GM12878 (cell line): ENCODE results near the gene GPR137B. TPM values are rescaled to one million over a fixed set of nuclear protein-coding genes. Genes with fewer than 3 reads are reported as not detected.

Source experiments
- ATAC-seq: fragments of 200-7000 bp; cut with Tn5 transposase; 3 replicates; pipeline ENCODE4 v1.9.1; 2020; ENCODE audit warnings: mild to moderate bottlenecking, moderate library complexity
- BruUV-seq: library from RNA; stranded (reverse); fragments of 400-500 nt; replicated peaks from 2 replicates; lab custom pipeline; 2021; lab: Mats Ljungman, UMichigan
- CTCF ChIA-PET: fragments of 300-600 bp; sonication (Branson Sonifier 250); formaldehyde crosslinking; extraction: SDS; loops from one replicate; lab custom pipeline; 2021; ENCODE audit warnings: inconsistent platforms; lab: Yijun Ruan, JAX
- POLR2A ChIA-PET: fragments of 350-600 bp; formaldehyde crosslinking; extraction: SDS; loops from one replicate; lab custom pipeline; 2021; ENCODE audit warnings: inconsistent platforms; lab: Charles Lee
- RAD21 ChIA-PET: fragments of 300-600 bp; sonication (Branson Sonifier 250); formaldehyde crosslinking; loops from one replicate; lab custom pipeline; 2023; ENCODE audit warnings: antibody characterized with exemption; ENCODE audit not compliant: unreplicated experiment; lab: Charles Lee
- SMC1A ChIA-PET: fragments of 300-600 bp; sonication (Branson Sonifier 250); formaldehyde crosslinking; loops from one replicate; lab custom pipeline; 2023; ENCODE audit not compliant: unreplicated experiment, uncharacterized antibody; lab: Charles Lee
- DNase-seq: peaks from one replicate; pipeline ENCODE4 v3.0.0-alpha.2; 2011; ENCODE audit warnings: low read depth, low spot score
- FAIRE-seq: peaks from 3 replicates; lab custom pipeline; 2011; peaks lifted over from hg19 to GRCh38; lab: Jason Lieb, UNC
- H2AFZ ChIP-seq: 2 replicates; pipeline ENCODE4 v1.6.0; 2011; ENCODE audit warnings: low read depth, low read length, control low read depth; ENCODE audit not compliant: control insufficient read depth
- H3K27ac ChIP-seq: 2 replicates; pipeline ENCODE4 v1.5.1; 2011; ENCODE audit warnings: control low read depth; ENCODE audit not compliant: control insufficient read depth, insufficient read depth
- H3K27me3 ChIP-seq, 2 experiments: replicated peaks in 1 of 2; 2 replicates each; pipeline versions ENCODE4 v1.6.0 to v1.6.1; 2011; ENCODE audit warnings: low read length in 1 of 2; ENCODE audit not compliant: control insufficient read depth in 2 of 2, insufficient read depth in 2 of 2
- H3K36me3 ChIP-seq, 2 experiments: 2 replicates each; pipeline ENCODE4 v1.5.1; 2011; ENCODE audit warnings: low read length in 1 of 2; ENCODE audit not compliant: control insufficient read depth in 2 of 2, insufficient read depth in 2 of 2
- H3K4me1 ChIP-seq: 2 replicates; pipeline ENCODE4 v1.6.1; 2011; ENCODE audit warnings: mild to moderate bottlenecking, low read length, moderate library complexity, mixed read lengths; ENCODE audit not compliant: control insufficient read depth, insufficient read depth
- H3K4me2 ChIP-seq: 2 replicates; pipeline ENCODE4 v1.6.0; 2011; ENCODE audit warnings: control low read depth; ENCODE audit not compliant: control insufficient read depth, insufficient read depth
- H3K4me3 ChIP-seq: fragments of 200-600 bp; sonication (generic); 2 replicates; pipeline ENCODE4 v1.5.1; 2016
- H3K79me2 ChIP-seq: 2 replicates; pipeline ENCODE4 v1.6.0; 2011; ENCODE audit warnings: low read length; ENCODE audit not compliant: control insufficient read depth, insufficient read depth
- H3K9ac ChIP-seq: 2 replicates; pipeline ENCODE4 v1.8.0; 2011; ENCODE audit warnings: low read length, control low read depth, mixed read lengths; ENCODE audit not compliant: control insufficient read depth, insufficient read depth
- H3K9me3 ChIP-seq: replicated peaks from 3 replicates; pipeline ENCODE4 v1.5.1; 2011; ENCODE audit warnings: mild to moderate bottlenecking, low read length; ENCODE audit not compliant: control insufficient read depth, insufficient read depth
- H4K20me1 ChIP-seq: 2 replicates; pipeline ENCODE4 v1.6.0; 2011; ENCODE audit not compliant: control insufficient read depth, insufficient read depth
- CEBPB ChIP-seq, 2 experiments: fragments of 150-350 bp in 1 of 2; IDR thresholded peaks; 2 replicates each; pipeline ENCODE4 v1.6.1; 2012 to 2014; ENCODE audit warnings: low read depth in 2 of 2, low read length in 2 of 2, borderline replicate concordance in 1 of 2, inconsistent platforms in 1 of 2
- CREM ChIP-seq: IDR thresholded peaks from 2 replicates; pipeline ENCODE4 v1.6.1; 2014; ENCODE audit warnings: antibody characterized with exemption, low read depth
- HDAC2 ChIP-seq: fragments of 200-600 bp; sonication (generic); IDR thresholded peaks from 2 replicates; pipeline ENCODE4 v1.6.1; 2017
- KDM1A ChIP-seq: fragments of 200-600 bp; sonication (generic); IDR thresholded peaks from 2 replicates; pipeline ENCODE4 v1.6.1; 2016; ENCODE audit warnings: borderline replicate concordance
- KLF5 ChIP-seq: fragments of 450-650 bp; IDR thresholded peaks from 2 replicates; pipeline ENCODE4 v1.6.1; 2014; ENCODE audit warnings: mild to moderate bottlenecking; ENCODE audit not compliant: partially characterized antibody
- MLLT1 ChIP-seq: fragments of 450-650 bp; IDR thresholded peaks from 2 replicates; pipeline ENCODE4 v1.6.1; 2016; ENCODE audit warnings: mild to moderate bottlenecking
- NR2C2 ChIP-seq: IDR thresholded peaks from 2 replicates; pipeline ENCODE4 v1.6.1; 2011; ENCODE audit warnings: borderline replicate concordance, low read depth; ENCODE audit not compliant: control insufficient read depth, insufficient read length
- NR2F1 ChIP-seq: fragments of 450-650 bp; conservative IDR thresholded peaks from 2 replicates; pipeline ENCODE4 v1.6.1; 2017; ENCODE audit warnings: mild to moderate bottlenecking
- PBX3 ChIP-seq: IDR thresholded peaks from 2 replicates; pipeline ENCODE4 v1.6.1; 2011; ENCODE audit warnings: mild to moderate bottlenecking, low read depth, low read length, moderate library complexity; ENCODE audit not compliant: insufficient replicate concordance
- POU2F2 ChIP-seq: IDR thresholded peaks from 3 replicates; pipeline ENCODE4 v1.6.1; 2011; ENCODE audit warnings: low read depth, mild to moderate bottlenecking, low read length, borderline replicate concordance
- RUNX3 ChIP-seq: IDR thresholded peaks from 2 replicates; pipeline ENCODE4 v1.6.1; 2012; ENCODE audit warnings: low read length, inconsistent platforms
- SIN3A ChIP-seq: IDR thresholded peaks from 2 replicates; pipeline ENCODE4 v1.6.1; 2012; ENCODE audit warnings: low read depth, low read length, improper control_type of control experiment
- SMARCA5 ChIP-seq: fragments of 450-650 bp; IDR thresholded peaks from 2 replicates; pipeline ENCODE4 v1.6.1; 2017; ENCODE audit warnings: mild to moderate bottlenecking
- SP1 ChIP-seq: IDR thresholded peaks from one replicate; pipeline ENCODE4 v1.6.1; 2011; ENCODE audit warnings: low read depth, low read length
- SRF ChIP-seq, 2 experiments: IDR thresholded peaks; 2 replicates each; pipeline ENCODE4 v1.6.1; 2011; ENCODE audit warnings: low read depth in 2 of 2, low read length in 2 of 2, mild to moderate bottlenecking in 1 of 2, moderate library complexity in 1 of 2
- STAT3 ChIP-seq: IDR thresholded peaks from 2 replicates; pipeline ENCODE4 v1.6.1; 2011; ENCODE audit warnings: low read depth, low read length, improper control_type of control experiment
- WGBS: methylation state at CpG from one replicate; pipeline ENCODE4 v1.1.6; 2016; ENCODE audit warnings: low lambda C conversion rate; ENCODE audit not compliant: insufficient replicate concordance, insufficient coverage; ENCODE audit errors: missing lambda C conversion rate; 5-methylcytosine and 5-hydroxymethylcytosine counted together
- in situ Hi-C: fragments of 300-500 bp; cut with MboI; formaldehyde crosslinking; loops from 9 replicates; pipeline ENCODE4 v1.14.3; 2018; ENCODE audit warnings: mixed read lengths
- intact Hi-C: fragments of 100-400 bp; cut with micrococcal nuclease; formaldehyde crosslinking; loops from one replicate; pipeline ENCODE4 v1.14.2; 2022; ENCODE audit not compliant: unreplicated experiment
- polyA plus RNA-seq, 11 experiments: library from polyadenylated mRNA; depleted of rRNA in 4 of 11; unstranded in 6 of 11; stranded (reverse) in 5 of 11; fragments of >200 nt; fragmentation: Nextera tagmentation in 4 of 11; fragmentation: Illumina TruSeq in 1 of 11; extraction: Ambion mirVana in 4 of 11; extraction: Trizol in 1 of 11; gene quantifications; 1 replicate in 1 of 11; 2 replicates in 10 of 11; pipeline versions ENCODE4 v1.2.1 to v1.2.3, GENCODE V29; 2011 to 2016; ENCODE audit warnings: inconsistent platforms in 2 of 11, missing spikeins in 2 of 11, low read depth in 1 of 11
- total RNA-seq, 4 experiments: library from RNA; depleted of rRNA in 3 of 4; stranded (reverse); fragments of >200 nt in 3 of 4; fragmentation: Illumina TruSeq in 1 of 4; extraction: Trizol in 1 of 4; gene quantifications; 2 replicates each; pipeline versions ENCODE4 v1.2.1 to v1.2.3, GENCODE V29; 2013 to 2021
- TF ChIP-seq, protein P1 (sequence below): IDR thresholded peaks from 2 replicates; pipeline ENCODE4 v1.6.1; 2011; ENCODE audit warnings: low read depth, low read length, improper control_type of control experiment, borderline replicate concordance
- TF ChIP-seq, protein P2 (sequence below): fragments of 450-650 bp; IDR thresholded peaks from 2 replicates; pipeline ENCODE4 v1.6.1; 2016; ENCODE audit warnings: mild to moderate bottlenecking
- TF ChIP-seq, protein P3 (sequence below): IDR thresholded peaks from 2 replicates; pipeline ENCODE4 v1.6.1; 2012; ENCODE audit warnings: low read length, inconsistent platforms

Gene GPR137B
- total and polyA plus RNA-seq, 10 of the 15 experiments (the other 5 are each of a cell fraction or from before 2014, with no cell fraction given), result 5.4 to 20.8 (median 12.5) TPM

GRCh38 chr1:236095705-236096520 lies 46.4 kb upstream of the GPR137B start:
- H3K4me3 ChIP-seq, result no peak overlapping the region
- no peaks in the 10 kb centered on the region for H4K20me1 ChIP-seq
- FAIRE-seq, result no peak
- ChIA-PET CTCF (no interaction called here), RAD21 (no interaction called here), POLR2A (no interaction called here), SMC1A (interaction anchor here (1.3 kb wide), 1 partner anchor 28 kb away, joined by 3 read pairs; no protein-coding TSS in a partner anchor)
- intact Hi-C loops (no loop called here), in situ Hi-C loops (no loop called here)
- no peak overlapping the region for H3K9ac ChIP-seq
- WGBS, result 43% methylated on average over 3 of the region's 3 CpGs
- no TSS peak for BruUV-seq
- H3K9me3 ChIP-seq, result peaks cover 13% of the 10 kb centered on the region
- no peak overlapping the region for H3K4me2 ChIP-seq
- no peaks in the 10 kb centered on the region for H3K79me2 ChIP-seq
- no peaks in the 10 kb centered on the region for H3K27me3 ChIP-seq
- H3K27ac ChIP-seq, result no peak overlapping the region
- no peaks in the 10 kb centered on the region for H3K36me3 ChIP-seq
- H2AFZ ChIP-seq, result no peak overlapping the region
- TF ChIP-seq MLLT1 (no peak), POU2F2 (no peak), SRF (IDR thresholded peaks at IDR 0.05; ENCODE audit: low read depth in 2 of 2, low read length in 2 of 2) (no peak), NR2C2 (no peak), CREM (no peak), KLF5 (no peak), KDM1A (no peak), CEBPB (IDR thresholded peaks at IDR 0.05; ENCODE audit: borderline replicate concordance in 1 of 2, low read depth in 2 of 2, low read length in 2 of 2) (no peak), STAT3 (no peak), SMARCA5 (no peak), PBX3 (no peak), SP1 (no peak), NR2F1 (no peak), RUNX3 (no peak), SIN3A (no peak), HDAC2 (no peak)
- TF ChIP-seq, protein P1, sequence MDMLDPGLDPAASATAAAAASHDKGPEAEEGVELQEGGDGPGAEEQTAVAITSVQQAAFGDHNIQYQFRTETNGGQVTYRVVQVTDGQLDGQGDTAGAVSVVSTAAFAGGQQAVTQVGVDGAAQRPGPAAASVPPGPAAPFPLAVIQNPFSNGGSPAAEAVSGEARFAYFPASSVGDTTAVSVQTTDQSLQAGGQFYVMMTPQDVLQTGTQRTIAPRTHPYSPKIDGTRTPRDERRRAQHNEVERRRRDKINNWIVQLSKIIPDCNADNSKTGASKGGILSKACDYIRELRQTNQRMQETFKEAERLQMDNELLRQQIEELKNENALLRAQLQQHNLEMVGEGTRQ, result no peak
- TF ChIP-seq, protein P2, sequence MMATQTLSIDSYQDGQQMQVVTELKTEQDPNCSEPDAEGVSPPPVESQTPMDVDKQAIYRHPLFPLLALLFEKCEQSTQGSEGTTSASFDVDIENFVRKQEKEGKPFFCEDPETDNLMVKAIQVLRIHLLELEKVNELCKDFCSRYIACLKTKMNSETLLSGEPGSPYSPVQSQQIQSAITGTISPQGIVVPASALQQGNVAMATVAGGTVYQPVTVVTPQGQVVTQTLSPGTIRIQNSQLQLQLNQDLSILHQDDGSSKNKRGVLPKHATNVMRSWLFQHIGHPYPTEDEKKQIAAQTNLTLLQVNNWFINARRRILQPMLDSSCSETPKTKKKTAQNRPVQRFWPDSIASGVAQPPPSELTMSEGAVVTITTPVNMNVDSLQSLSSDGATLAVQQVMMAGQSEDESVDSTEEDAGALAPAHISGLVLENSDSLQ, result no peak
- TF ChIP-seq, protein P3, sequence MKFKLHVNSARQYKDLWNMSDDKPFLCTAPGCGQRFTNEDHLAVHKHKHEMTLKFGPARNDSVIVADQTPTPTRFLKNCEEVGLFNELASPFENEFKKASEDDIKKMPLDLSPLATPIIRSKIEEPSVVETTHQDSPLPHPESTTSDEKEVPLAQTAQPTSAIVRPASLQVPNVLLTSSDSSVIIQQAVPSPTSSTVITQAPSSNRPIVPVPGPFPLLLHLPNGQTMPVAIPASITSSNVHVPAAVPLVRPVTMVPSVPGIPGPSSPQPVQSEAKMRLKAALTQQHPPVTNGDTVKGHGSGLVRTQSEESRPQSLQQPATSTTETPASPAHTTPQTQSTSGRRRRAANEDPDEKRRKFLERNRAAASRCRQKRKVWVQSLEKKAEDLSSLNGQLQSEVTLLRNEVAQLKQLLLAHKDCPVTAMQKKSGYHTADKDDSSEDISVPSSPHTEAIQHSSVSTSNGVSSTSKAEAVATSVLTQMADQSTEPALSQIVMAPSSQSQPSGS, result no peak
- peaks cover 5% of the 10 kb centered on the region for H3K4me1 ChIP-seq
- no peak for DNase-seq
- ATAC-seq, result no peak
